ENCODE measurements around the gene LRIG1. TPM values are rescaled to one million over a fixed set of nuclear protein-coding genes. Genes with fewer than 3 reads are reported as not detected.
A peak's percentile ranks its signal among the peaks of the same experiment; 100 is the strongest.

Gene LRIG1
- total RNA-seq (2014; rRNA removed; shearing (Covaris generic)), result 4.8 and 5.5 TPM in 2 replicates
- 16.7 and 18.3 TPM in 2 replicates for polyA plus RNA-seq (2015; cell fraction: cytosol; rRNA removed)
- 14.5 and 15.7 TPM in 2 replicates for polyA plus RNA-seq (2015; cell fraction: nucleus; rRNA removed)

GRCh38 chr3:66500576-66501482, at the start of gene LRIG1:
Gene LRIG1 (minus strand): TSS chr3:66501022. CDS start chr3:66500407, 615 bp downstream.
- DNase-seq (ENCODE audit: low read depth, low spot score), result peak; percentile 98
- in situ Hi-C loops (cut with HindIII; ENCODE audit: low pct_unique_long_range_greater_than_20kb, low sequenced_read_pairs), result no loop called here

GRCh38 chr3:66544619-66545429, 44.0 kb upstream of the LRIG1 start:
- in situ Hi-C loops (cut with HindIII; ENCODE audit: low pct_unique_long_range_greater_than_20kb, low sequenced_read_pairs), result no loop called here
- no peak for DNase-seq (ENCODE audit: low read depth, low spot score)

- no peak for DNase-seq (ENCODE audit: low read depth, low spot score)
- in situ Hi-C loops (cut with HindIII; ENCODE audit: low pct_unique_long_range_greater_than_20kb, low sequenced_read_pairs), result no loop called here
These were observed 41.3 kb upstream of the LRIG1 start for GRCh38 chr3:66542153-66542552.

DNA sequence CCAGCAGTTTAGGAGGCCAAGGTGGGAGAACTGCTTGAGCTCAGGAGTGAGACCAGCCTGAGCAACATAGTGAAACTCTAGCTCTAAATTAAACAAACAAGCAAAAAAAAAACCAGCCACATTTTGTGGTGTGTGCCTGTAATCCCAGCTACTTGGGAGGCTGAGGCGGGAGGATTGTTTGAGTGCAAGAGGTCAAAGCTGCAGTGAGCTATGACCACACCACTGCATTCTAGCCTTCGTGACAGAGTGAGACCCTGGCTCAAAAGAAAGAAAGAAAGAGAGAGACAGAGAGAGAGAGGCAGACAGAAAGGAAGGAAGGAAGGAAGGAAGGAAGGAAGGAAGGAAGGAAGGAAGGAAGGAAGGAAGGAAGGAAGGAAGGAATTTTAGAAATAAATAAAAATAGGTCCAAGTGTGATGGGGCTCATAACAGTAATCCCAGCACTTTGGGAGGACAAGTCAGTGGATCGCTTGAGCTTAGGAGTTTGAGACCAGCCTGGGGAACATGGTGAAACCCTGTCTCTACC, 38.7 kb upstream of the LRIG1 start:
- in situ Hi-C loops (cut with HindIII; ENCODE audit: low pct_unique_long_range_greater_than_20kb, low sequenced_read_pairs), result no loop called here
- no peak for DNase-seq (ENCODE audit: low read depth, low spot score)

GRCh38 chr3:66538390-66538789, 37.6 kb upstream of the LRIG1 start:
- in situ Hi-C loops (cut with HindIII; ENCODE audit: low pct_unique_long_range_greater_than_20kb, low sequenced_read_pairs), result no loop called here
- DNase-seq (ENCODE audit: low read depth, low spot score), result no peak

GRCh38 chr3:66537735-66538134, 36.9 kb upstream of the LRIG1 start:
- DNase-seq (ENCODE audit: low read depth, low spot score), result no peak
- in situ Hi-C loops (cut with HindIII; ENCODE audit: low pct_unique_long_range_greater_than_20kb, low sequenced_read_pairs), result no loop called here

DNA sequence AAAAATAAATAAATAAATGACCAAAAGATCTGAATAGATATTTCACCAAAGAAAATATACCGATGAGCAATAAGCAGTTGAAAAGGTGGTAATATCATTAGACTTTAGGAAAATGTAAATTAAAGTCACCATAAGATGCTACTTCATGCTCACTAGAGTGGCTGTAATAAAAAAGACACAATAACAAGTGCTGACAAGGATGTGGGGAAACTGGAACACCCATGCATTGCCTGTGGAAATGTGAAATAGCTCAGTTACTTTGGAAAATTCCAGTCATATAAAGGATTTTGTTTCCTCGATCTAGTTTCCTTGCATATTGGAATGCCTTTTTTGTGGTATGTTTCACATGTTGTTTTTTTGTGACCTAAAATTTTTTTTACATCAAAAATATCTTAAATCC, 36.0 kb upstream of the LRIG1 start:
- no peak for DNase-seq (ENCODE audit: low read depth, low spot score)
- in situ Hi-C loops (cut with HindIII; ENCODE audit: low pct_unique_long_range_greater_than_20kb, low sequenced_read_pairs), result no loop called here

- no peak for DNase-seq (ENCODE audit: low read depth, low spot score)
- in situ Hi-C loops (cut with HindIII; ENCODE audit: low pct_unique_long_range_greater_than_20kb, low sequenced_read_pairs), result no loop called here
These were observed 33.6 kb upstream of the LRIG1 start for GRCh38 chr3:66534304-66534845.

- DNase-seq (ENCODE audit: low read depth, low spot score), result no peak
- in situ Hi-C loops (cut with HindIII; ENCODE audit: low pct_unique_long_range_greater_than_20kb, low sequenced_read_pairs), result no loop called here
These were observed 31.8 kb upstream of the LRIG1 start for GRCh38 chr3:66532613-66533012.

DNA sequence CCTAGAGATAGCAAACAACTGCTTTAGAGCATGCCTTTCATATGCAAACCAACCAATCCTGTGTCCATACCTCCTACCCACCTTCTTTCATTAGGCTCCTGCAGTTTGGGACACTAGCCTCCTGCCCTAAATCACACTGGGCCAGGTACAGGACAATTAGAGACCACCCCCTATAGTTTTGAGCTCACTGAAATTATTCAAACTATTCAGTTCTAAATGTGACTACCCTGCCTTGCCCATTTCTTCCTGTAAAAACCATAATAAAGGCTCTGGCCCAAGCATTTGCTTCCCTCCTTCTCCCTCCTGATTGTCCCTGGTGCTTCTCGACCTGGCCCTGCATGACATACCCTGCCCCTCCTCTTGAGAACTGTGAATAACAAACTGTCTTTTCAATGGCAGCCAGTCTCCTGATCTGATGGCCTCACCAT, 31.4 kb upstream of the LRIG1 start:
- DNase-seq (ENCODE audit: low read depth, low spot score), result no peak
- in situ Hi-C loops (cut with HindIII; ENCODE audit: low pct_unique_long_range_greater_than_20kb, low sequenced_read_pairs), result no loop called here

DNA sequence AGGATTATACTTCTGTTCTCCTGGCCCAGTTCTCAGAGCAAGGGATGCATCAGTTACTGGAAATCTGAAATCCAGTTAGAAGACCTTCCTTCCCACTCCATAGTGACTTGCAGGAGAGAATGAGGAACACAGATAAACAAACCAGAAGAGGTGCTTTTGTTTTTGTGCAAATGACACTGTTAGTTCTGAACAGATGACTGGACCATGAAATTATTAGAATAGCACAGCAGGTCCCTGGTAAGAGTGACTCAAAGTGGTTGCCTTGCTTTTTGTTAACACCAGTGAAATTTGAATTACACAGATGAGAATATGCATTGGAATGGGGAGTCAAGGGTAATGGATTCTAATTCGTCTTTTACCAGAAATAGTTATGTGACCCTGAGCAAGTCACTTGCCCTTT, 30.4 kb upstream of the LRIG1 start:
- in situ Hi-C loops (cut with HindIII; ENCODE audit: low pct_unique_long_range_greater_than_20kb, low sequenced_read_pairs), result no loop called here
- no peak for DNase-seq (ENCODE audit: low read depth, low spot score)

DNA sequence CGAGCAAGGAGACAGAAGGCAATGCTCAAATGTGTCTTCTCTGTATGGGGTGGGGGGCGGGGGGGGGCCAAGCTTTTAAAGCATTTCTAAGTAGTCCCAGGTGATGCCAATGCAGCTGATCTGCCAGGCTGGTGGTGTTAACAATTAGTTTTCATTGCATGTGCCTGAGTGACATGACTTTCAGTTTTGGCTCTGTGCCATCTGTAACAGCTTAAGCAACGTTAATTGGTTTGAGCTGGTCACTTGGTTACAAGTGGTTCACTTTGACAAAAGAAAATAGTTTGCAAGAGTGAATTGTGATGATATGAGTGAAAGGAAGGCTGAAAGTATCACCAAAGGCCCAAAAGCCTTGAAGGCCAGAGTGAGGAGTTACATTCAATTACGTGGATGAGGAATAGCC, 26.4 kb upstream of the LRIG1 start:
- in situ Hi-C loops (cut with HindIII; ENCODE audit: low pct_unique_long_range_greater_than_20kb, low sequenced_read_pairs), result no loop called here
- DNase-seq (ENCODE audit: low read depth, low spot score), result no peak

- DNase-seq (ENCODE audit: low read depth, low spot score), result no peak
- in situ Hi-C loops (cut with HindIII; ENCODE audit: low pct_unique_long_range_greater_than_20kb, low sequenced_read_pairs), result no loop called here
These were observed 24.9 kb upstream of the LRIG1 start for GRCh38 chr3:66525771-66526170.

- DNase-seq (ENCODE audit: low read depth, low spot score), result no peak
- in situ Hi-C loops (cut with HindIII; ENCODE audit: low pct_unique_long_range_greater_than_20kb, low sequenced_read_pairs), result no loop called here
These were observed 19.9 kb upstream of the LRIG1 start for GRCh38 chr3:66520724-66521123.

GRCh38 chr3:66518644-66519043, 17.8 kb upstream of the LRIG1 start:
- in situ Hi-C loops (cut with HindIII; ENCODE audit: low pct_unique_long_range_greater_than_20kb, low sequenced_read_pairs), result no loop called here
- DNase-seq (ENCODE audit: low read depth, low spot score), result no peak

GRCh38 chr3:66518126-66518525, 17.3 kb upstream of the LRIG1 start:
- in situ Hi-C loops (cut with HindIII; ENCODE audit: low pct_unique_long_range_greater_than_20kb, low sequenced_read_pairs), result no loop called here
- no peak for DNase-seq (ENCODE audit: low read depth, low spot score)

- no peak for DNase-seq (ENCODE audit: low read depth, low spot score)
- in situ Hi-C loops (cut with HindIII; ENCODE audit: low pct_unique_long_range_greater_than_20kb, low sequenced_read_pairs), result no loop called here
These were observed 16.4 kb upstream of the LRIG1 start for GRCh38 chr3:66517241-66517640.

GRCh38 chr3:66508461-66508860, 7.6 kb upstream of the LRIG1 start:
- DNase-seq (ENCODE audit: low read depth, low spot score), result no peak
- in situ Hi-C loops (cut with HindIII; ENCODE audit: low pct_unique_long_range_greater_than_20kb, low sequenced_read_pairs), result no loop called here

Data from SK-MEL-5 (cell line).